C4-2B (cell line): ENCODE results near the gene CBARP.

Experiments used
- H3K27ac ChIP-seq: fragments of 450-650 bp; 2 replicates; pipeline ENCODE4 v1.5.1; 2017
- ZFX ChIP-seq: fragments of 450-650 bp; IDR thresholded peaks from 2 replicates; pipeline ENCODE4 v1.6.1; 2017
- TF ChIP-seq, protein P1 (sequence below): fragments of 450-650 bp; conservative IDR thresholded peaks from 2 replicates; pipeline ENCODE4 v1.5.1; 2017; ENCODE audit warnings: mild to moderate bottlenecking

CBARP gene

DNA sequence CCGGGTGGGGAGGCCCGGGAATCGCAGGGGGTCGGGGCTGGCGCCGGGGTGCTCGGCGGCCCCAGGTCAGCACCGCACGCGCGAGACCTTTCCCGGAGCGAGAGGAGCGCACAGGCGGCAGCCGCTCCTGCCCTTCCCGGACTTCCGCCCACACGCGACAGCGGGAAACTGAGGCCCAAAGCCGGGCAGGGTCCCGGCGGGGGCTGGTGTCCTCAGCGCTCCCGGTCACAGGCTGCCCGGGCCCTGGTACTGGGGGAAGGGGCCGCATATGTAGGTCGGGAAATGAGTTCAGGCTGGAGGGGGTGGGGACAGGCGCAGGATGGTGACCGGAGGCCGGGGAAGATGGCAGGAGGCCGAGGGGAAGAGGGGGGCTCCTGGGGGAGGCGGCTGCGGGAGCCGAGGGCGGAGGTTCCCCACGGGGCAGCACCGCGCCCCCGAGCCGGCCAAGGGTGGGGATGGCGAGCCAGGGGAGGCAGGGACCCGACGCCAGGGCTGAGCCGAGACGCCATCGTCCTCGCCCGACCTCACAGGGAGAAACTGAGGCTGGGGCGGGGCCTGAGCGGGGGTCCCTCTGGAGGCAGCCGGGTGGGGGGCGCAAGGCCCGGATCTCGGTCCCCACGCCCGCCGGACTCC is 662 bp downstream of the CBARP start:
- TF ChIP-seq, protein P1, sequence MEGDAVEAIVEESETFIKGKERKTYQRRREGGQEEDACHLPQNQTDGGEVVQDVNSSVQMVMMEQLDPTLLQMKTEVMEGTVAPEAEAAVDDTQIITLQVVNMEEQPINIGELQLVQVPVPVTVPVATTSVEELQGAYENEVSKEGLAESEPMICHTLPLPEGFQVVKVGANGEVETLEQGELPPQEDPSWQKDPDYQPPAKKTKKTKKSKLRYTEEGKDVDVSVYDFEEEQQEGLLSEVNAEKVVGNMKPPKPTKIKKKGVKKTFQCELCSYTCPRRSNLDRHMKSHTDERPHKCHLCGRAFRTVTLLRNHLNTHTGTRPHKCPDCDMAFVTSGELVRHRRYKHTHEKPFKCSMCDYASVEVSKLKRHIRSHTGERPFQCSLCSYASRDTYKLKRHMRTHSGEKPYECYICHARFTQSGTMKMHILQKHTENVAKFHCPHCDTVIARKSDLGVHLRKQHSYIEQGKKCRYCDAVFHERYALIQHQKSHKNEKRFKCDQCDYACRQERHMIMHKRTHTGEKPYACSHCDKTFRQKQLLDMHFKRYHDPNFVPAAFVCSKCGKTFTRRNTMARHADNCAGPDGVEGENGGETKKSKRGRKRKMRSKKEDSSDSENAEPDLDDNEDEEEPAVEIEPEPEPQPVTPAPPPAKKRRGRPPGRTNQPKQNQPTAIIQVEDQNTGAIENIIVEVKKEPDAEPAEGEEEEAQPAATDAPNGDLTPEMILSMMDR, result no peak
- TF ChIP-seq ZFX, result 0 out of 2 replicates have a peak, but pooled peaks have one; percentile 5
- H3K27ac ChIP-seq, result peak overlapping the region; percentile 54

DNA sequence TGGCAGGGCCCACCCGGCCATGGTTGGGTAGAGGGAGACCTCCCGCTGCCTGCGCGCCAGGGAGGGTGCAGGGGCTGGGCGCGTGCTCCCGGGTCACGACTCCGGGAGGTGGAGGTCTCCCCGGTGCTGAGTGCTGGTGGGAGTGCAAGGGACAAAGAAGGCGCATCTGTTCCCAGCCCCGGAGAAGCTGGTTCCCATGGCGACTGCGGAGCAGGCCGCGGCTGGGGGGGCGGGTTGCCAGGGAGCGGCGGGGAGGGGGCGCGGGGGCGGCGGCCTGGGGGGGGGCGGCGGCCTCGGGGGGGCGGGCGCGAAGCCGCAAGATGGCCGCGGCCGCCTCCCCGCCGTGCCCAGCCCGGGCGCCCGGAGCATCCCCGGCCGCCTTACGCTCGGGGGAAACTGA is 1.2 kb downstream of the CBARP start:
- TF ChIP-seq ZFX, result no peak
- TF ChIP-seq, protein P1, result no peak
- peak overlapping the region; percentile 54; the same call in 1 of the 2 replicates for H3K27ac ChIP-seq

DNA sequence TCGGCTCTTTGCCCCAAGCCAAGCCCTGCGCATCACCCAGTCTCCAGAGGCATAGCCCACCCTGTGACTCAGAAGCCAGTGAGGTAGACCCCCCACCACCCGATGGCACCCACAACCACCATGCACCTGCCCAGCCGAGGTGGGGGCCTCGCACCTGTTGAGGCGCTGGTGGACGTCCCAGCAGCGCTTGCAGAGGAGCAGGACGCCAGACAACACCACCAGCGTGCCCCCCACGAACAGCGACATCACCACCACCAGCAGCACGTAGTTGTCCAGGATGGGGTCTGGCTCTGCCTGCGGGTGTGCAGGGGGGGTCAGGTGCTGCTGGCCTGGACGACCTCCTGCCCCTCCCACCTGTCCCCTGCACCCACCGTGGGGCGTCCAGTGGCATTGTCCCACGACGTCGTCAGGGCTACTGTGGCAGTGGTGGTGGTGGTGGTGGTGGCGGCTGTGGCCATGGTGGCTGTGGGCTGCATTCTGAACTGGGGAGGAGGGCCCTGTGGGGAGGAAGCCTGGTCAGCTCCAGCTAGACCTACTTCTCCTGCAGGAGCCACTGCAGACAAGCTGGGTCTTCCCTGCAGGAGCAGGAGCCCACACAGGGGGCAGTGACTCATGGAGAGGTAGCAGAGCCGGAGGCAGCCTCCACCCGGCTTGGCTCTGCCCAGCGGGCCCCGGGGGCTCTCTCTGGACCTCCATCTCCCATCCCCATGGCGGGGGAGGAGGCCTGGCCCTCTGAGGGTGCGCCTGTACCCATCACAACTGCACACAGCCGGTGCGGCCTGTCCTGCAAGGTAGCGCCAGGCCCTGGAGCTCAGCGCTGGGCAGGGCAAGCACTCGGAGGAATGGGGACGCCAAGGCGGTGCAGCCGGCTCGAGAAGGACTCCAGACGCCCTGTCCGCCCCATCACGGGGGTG is 1.9 kb downstream of the CBARP start:
- no peak for TF ChIP-seq ZFX
- TF ChIP-seq, protein P1, result no peak
- no peak overlapping the region for H3K27ac ChIP-seq

DNA sequence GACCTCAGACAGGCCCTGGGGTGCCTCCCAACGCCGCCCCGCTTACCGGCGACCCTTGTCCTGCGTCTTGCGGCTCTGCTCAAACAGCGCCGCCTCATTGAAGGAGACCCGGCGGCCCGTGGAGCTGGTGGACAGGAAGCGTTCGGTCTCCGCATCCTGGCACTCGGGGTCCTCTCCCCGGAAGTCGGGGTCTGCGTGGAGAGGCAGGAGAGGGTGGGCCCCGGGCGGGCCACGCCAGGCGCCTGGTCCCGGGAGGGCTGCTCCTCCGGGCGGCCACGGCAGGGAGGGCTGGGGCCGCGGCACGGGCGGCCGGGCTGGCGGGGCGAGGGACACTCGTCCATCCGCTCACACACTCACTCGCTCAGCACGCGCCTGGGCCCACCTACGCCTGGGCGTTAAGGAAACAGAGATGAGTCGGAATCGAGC is 2.8 kb downstream of the CBARP start:
- no peak for TF ChIP-seq ZFX
- TF ChIP-seq, protein P1, result no peak
- no peak overlapping the region for H3K27ac ChIP-seq

DNA sequence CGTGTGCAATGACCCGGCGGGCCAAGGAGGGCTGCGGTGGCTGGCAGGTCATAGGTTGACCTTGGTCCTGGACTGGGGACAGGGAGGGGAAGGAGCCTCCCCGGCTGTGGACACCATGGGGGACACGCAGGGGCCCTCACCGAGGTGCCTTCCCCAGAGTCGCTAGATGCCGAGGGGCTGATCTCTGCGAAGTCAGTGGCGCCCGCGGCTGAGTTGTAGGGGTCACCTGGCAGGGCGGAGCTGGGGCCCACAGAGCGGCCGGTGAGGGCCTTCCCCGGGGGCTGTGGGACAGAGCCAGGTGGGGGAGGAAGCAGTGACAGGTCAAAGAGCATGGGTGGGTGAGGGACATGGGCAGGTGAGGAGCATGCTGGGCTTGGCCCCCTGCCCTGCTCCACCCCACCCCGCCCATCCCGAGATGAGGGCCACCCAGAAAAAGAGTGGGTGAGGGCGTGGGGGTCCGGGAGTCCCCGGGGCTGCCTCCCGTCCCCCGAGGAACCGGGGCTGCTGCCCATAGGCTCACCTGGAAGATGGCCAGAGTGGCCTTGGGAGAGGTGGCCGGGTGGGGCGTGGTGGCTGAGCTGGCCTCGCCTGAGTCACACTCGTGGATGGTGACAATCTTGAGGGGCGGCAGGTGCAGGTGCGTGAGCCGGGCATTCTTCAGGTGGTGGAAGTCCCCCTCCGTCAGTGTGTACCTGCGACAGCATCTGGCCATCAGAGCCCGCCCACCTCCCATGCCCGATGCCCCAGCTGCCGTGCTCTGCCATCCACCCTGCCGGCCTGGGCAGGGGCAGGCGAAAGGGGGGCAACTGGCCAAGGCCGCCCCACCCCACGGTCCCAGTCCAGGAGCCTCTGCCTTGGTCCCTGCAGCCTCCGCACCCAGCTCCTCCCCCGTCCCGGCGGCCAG is 3.5 kb downstream of the CBARP start:
- TF ChIP-seq ZFX, result no peak
- TF ChIP-seq, protein P1, result no peak
- H3K27ac ChIP-seq, result no peak overlapping the region

DNA sequence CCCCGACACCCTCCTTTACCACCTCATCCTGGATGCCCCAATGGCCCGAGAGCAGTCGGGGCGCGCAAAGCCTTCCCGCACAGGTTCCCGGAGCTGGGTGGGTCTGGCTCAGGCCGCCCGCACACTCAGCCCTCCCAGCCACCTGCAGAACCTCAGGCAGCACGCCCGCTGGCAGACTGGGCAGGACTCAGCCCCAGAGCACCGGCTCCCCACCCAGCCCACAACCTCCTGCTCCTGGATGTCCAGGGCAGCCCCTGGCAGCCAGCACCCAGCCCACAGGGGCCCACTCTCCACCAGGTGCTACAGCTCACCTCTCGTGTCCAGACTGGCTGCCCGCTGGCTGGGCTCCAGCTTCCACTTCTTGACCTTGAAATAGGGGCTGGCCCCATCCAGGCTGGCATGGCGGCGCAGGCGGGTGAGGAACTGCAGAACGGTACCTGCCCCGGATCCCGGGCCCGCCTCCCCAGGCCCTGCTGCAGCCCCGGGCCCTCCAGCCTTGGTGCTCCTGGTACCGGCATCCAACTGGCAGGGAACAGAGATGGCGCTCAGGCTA is 4.6 kb downstream of the CBARP start:
- no peak overlapping the region for H3K27ac ChIP-seq
- TF ChIP-seq, protein P1, result no peak
